K562 (cell line): ENCODE data around the gene C17orf114.

Source experiments
- COPS2 ChIP-seq: fragments of 450-650 bp; conservative IDR thresholded peaks from 2 replicates; pipeline ENCODE4 v1.6.1; 2016; ENCODE audit warnings: mild to moderate bottlenecking, moderate library complexity
- EHMT2 ChIP-seq: fragments of 450-650 bp; IDR thresholded peaks from 2 replicates; pipeline ENCODE4 v1.6.1; 2018; ENCODE audit warnings: antibody characterized with exemption
- GATA2 ChIP-seq: sonication (generic); formaldehyde crosslinking; IDR thresholded peaks from 2 replicates; pipeline ENCODE4 v1.4.0; 2020; ENCODE audit warnings: mild to moderate bottlenecking, missing genetic modification reagents
- JUNB ChIP-seq: fragments of 450-650 bp; formaldehyde crosslinking; conservative IDR thresholded peaks from 2 replicates; pipeline ENCODE4 v1.4.0; 2020; ENCODE audit warnings: mild to moderate bottlenecking
- KLF16 ChIP-seq: IDR thresholded peaks from 2 replicates; pipeline ENCODE4 v1.6.1; 2016; ENCODE audit warnings: antibody characterized with exemption
- MCM3 ChIP-seq: fragments of 450-650 bp; IDR thresholded peaks from 2 replicates; pipeline ENCODE4 v1.6.1; 2016
- NFYB ChIP-seq: IDR thresholded peaks from 2 replicates; pipeline ENCODE4 v1.6.1; 2011; ENCODE audit warnings: mild to moderate bottlenecking, moderate library complexity; ENCODE audit not compliant: insufficient read length; ENCODE audit errors: extremely low read depth
- NR2C2 ChIP-seq, 2 experiments: fragments of 200-800 bp in 1 of 2; sonication (Bioruptor generic) in 1 of 2; sonication (generic) in 1 of 2; formaldehyde crosslinking in 1 of 2; IDR thresholded peaks; 2 replicates each; pipeline versions ENCODE4 v1.6.1 to v1.8.0; 2016 to 2022; ENCODE audit warnings: mild to moderate bottlenecking in 1 of 2, missing compliant biosample characterization in 1 of 2, missing genetic modification characterization in 1 of 2, missing genetic modification reagents in 1 of 2
- PML ChIP-seq: IDR thresholded peaks from 2 replicates; pipeline ENCODE4 v1.6.1; 2012; ENCODE audit warnings: low read length, inconsistent platforms
- SIN3A ChIP-seq, 2 experiments: fragments of 150-350 bp in 1 of 2; IDR thresholded peaks; 2 replicates each; pipeline ENCODE4 v1.6.1; 2011 to 2016; ENCODE audit warnings: borderline replicate concordance in 2 of 2, low read depth in 2 of 2, low read length in 2 of 2, mild to moderate bottlenecking in 2 of 2, moderate library complexity in 2 of 2; ENCODE audit not compliant: control insufficient read depth in 1 of 2
- SMAD4 ChIP-seq: fragments of 250-450 bp; sonication (Bioruptor Pico); conservative IDR thresholded peaks from 2 replicates; pipeline ENCODE4 v1.8.0; 2021; ENCODE audit warnings: inconsistent platforms, mild to moderate bottlenecking, moderate library complexity
- SMARCC2 ChIP-seq: fragments of 450-650 bp; IDR thresholded peaks from 2 replicates; pipeline ENCODE4 v1.6.1; 2017; ENCODE audit warnings: antibody characterized with exemption, moderate library complexity, mild to moderate bottlenecking, low read depth
- SMARCE1 ChIP-seq: fragments of 450-650 bp; IDR thresholded peaks from 2 replicates; pipeline ENCODE4 v1.7.1; 2016; ENCODE audit warnings: mild to moderate bottlenecking
- TAF9B ChIP-seq: fragments of 450-650 bp; IDR thresholded peaks from 2 replicates; pipeline ENCODE4 v1.6.1; 2018; ENCODE audit warnings: mild to moderate bottlenecking; ENCODE audit not compliant: partially characterized antibody
- TAL1 ChIP-seq: fragments of 450-650 bp; IDR thresholded peaks from 2 replicates; pipeline ENCODE4 v1.6.1; 2016; ENCODE audit warnings: mild to moderate bottlenecking
- TBP ChIP-seq: optimal IDR thresholded peaks from 2 replicates; pipeline ENCODE3; 2011; ENCODE audit warnings: low read depth, low read length, improper control_type of control experiment
- TCF3 ChIP-seq: sonication (generic); formaldehyde crosslinking; IDR thresholded peaks from 2 replicates; pipeline ENCODE4 v1.4.0; 2020; ENCODE audit warnings: mild to moderate bottlenecking, missing genetic modification reagents
- TF ChIP-seq, protein P1 (sequence below): fragments of 450-650 bp; conservative IDR thresholded peaks from 2 replicates; pipeline ENCODE4 v1.6.1; 2016; ENCODE audit warnings: missing genetic modification characterization, low read depth, mild to moderate bottlenecking, control low read depth, missing compliant biosample characterization
- TF ChIP-seq, protein P2 (sequence below), 2 experiments: fragments of 450-650 bp; conservative IDR thresholded peaks; 2 replicates each; pipeline ENCODE4 v1.6.1; 2017; ENCODE audit warnings: mild to moderate bottlenecking in 2 of 2, moderate library complexity in 2 of 2
- TF ChIP-seq, protein P3 (sequence below): fragments of 450-650 bp; IDR thresholded peaks from 2 replicates; pipeline ENCODE4 v1.6.1; 2017; ENCODE audit warnings: antibody characterized with exemption, mild to moderate bottlenecking
- TF ChIP-seq, protein P4 (sequence below): fragments of 250-450 bp; sonication (Bioruptor Pico); IDR thresholded peaks from 2 replicates; pipeline ENCODE4 v1.4.0; 2020

Gene C17orf114

DNA sequence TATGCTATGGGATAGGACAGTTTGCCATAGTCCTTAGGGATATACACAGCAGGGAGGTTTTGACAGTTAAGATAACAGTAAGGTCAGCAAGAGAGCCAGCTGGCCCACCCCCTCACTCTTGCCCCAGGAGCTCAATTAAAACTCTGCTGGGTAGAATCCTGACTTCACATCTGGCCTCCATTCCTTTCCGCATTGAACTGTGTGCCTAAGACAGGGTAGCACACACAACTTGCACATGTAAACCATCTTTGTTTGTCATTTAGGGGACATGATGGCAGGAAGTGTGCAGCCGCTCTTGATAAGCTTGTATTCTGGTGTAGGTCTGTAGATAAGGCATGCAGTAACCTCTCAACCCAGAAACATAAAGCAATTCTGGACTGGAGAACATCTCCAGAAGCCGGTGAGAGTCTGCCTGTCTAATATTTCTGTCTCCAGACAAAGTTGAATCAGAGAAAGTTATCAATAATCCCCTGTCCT, 36.2 kb upstream of the C17orf114 start (continued):
- TF ChIP-seq, protein P1, sequence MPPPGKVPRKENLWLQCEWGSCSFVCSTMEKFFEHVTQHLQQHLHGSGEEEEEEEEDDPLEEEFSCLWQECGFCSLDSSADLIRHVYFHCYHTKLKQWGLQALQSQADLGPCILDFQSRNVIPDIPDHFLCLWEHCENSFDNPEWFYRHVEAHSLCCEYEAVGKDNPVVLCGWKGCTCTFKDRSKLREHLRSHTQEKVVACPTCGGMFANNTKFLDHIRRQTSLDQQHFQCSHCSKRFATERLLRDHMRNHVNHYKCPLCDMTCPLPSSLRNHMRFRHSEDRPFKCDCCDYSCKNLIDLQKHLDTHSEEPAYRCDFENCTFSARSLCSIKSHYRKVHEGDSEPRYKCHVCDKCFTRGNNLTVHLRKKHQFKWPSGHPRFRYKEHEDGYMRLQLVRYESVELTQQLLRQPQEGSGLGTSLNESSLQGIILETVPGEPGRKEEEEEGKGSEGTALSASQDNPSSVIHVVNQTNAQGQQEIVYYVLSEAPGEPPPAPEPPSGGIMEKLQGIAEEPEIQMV (tag), result no peak
- TF ChIP-seq NFYB (no peak), TAF9B (peak; percentile 32), SMARCC2 (no peak), SMAD4 (0 out of 2 replicates have a peak, but pooled peaks have one; percentile 18), MCM3 (no peak), KLF16 (peak; percentile 43; the same call in 1 of the 2 replicates), PML (peak; percentile 49), TCF3 (peak; percentile 80), EHMT2 (0 out of 2 replicates have a peak, but pooled peaks have one; percentile 15), TBP (peak; percentile 35), JUNB (CRISPR knock-in tag) (no peak), GATA2 (CRISPR knock-in tag) (peak; percentile 12; the same call in 1 of the 2 replicates), TAL1 (peak; percentile 73; the same call in 1 of the 2 replicates), SIN3A (IDR thresholded peaks at IDR 0.05; ENCODE audit: borderline replicate concordance in 2 of 2, control insufficient read depth in 1 of 2, low read depth in 2 of 2, low read length in 2 of 2) (0 out of 4 replicates have a peak, but pooled peaks of 1 of the 2 experiments have one; percentile 41), SMARCE1 (peak; percentile 47; the same call in 1 of the 2 replicates), COPS2 (no peak), NR2C2 (CRISPR knock-in tag; IDR thresholded peaks at IDR 0.05) (no peak), NR2C2 (tag; IDR thresholded peaks at IDR 0.05) (peak; percentile 73)
- TF ChIP-seq, protein P2, sequence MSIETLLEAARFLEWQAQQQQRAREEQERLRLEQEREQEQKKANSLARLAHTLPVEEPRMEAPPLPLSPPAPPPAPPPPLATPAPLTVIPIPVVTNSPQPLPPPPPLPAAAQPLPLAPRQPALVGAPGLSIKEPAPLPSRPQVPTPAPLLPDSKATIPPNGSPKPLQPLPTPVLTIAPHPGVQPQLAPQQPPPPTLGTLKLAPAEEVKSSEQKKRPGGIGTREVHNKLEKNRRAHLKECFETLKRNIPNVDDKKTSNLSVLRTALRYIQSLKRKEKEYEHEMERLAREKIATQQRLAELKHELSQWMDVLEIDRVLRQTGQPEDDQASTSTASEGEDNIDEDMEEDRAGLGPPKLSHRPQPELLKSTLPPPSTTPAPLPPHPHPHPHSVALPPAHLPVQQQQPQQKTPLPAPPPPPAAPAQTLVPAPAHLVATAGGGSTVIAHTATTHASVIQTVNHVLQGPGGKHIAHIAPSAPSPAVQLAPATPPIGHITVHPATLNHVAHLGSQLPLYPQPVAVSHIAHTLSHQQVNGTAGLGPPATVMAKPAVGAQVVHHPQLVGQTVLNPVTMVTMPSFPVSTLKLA (conservative IDR thresholded peaks at IDR 0.05), result peak; percentile 42 to 68; a peak in 2 of 4 replicates
- TF ChIP-seq, protein P3, sequence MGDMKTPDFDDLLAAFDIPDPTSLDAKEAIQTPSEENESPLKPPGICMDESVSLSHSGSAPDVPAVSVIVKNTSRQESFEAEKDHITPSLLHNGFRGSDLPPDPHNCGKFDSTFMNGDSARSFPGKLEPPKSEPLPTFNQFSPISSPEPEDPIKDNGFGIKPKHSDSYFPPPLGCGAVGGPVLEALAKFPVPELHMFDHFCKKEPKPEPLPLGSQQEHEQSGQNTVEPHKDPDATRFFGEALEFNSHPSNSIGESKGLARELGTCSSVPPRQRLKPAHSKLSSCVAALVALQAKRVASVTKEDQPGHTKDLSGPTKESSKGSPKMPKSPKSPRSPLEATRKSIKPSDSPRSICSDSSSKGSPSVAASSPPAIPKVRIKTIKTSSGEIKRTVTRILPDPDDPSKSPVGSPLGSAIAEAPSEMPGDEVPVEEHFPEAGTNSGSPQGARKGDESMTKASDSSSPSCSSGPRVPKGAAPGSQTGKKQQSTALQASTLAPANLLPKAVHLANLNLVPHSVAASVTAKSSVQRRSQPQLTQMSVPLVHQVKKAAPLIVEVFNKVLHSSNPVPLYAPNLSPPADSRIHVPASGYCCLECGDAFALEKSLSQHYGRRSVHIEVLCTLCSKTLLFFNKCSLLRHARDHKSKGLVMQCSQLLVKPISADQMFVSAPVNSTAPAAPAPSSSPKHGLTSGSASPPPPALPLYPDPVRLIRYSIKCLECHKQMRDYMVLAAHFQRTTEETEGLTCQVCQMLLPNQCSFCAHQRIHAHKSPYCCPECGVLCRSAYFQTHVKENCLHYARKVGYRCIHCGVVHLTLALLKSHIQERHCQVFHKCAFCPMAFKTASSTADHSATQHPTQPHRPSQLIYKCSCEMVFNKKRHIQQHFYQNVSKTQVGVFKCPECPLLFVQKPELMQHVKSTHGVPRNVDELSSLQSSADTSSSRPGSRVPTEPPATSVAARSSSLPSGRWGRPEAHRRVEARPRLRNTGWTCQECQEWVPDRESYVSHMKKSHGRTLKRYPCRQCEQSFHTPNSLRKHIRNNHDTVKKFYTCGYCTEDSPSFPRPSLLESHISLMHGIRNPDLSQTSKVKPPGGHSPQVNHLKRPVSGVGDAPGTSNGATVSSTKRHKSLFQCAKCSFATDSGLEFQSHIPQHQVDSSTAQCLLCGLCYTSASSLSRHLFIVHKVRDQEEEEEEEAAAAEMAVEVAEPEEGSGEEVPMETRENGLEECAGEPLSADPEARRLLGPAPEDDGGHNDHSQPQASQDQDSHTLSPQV, result peak; percentile 60
- TF ChIP-seq, protein P4, sequence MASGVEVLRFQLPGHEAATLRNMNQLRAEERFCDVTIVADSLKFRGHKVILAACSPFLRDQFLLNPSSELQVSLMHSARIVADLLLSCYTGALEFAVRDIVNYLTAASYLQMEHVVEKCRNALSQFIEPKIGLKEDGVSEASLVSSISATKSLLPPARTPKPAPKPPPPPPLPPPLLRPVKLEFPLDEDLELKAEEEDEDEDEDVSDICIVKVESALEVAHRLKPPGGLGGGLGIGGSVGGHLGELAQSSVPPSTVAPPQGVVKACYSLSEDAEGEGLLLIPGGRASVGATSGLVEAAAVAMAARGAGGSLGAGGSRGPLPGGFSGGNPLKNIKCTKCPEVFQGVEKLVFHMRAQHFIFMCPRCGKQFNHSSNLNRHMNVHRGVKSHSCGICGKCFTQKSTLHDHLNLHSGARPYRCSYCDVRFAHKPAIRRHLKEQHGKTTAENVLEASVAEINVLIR (CRISPR knock-in tag), result no peak
